GM15510 (cell line): ENCODE results near the gene TUT4.

ENCODE experiments used
- POLR2A ChIP-seq: IDR thresholded peaks from 3 replicates; pipeline ENCODE4 v1.6.1; 2011; ENCODE audit warnings: borderline replicate concordance; ENCODE audit not compliant: insufficient read length; ENCODE audit errors: extremely low read depth

Gene TUT4

GRCh38 chr1:52551507-52552235, 1.2 kb downstream of the TUT4 start:
- no peak for TF ChIP-seq POLR2A

GRCh38 chr1:52550447-52550846, 2.4 kb downstream of the TUT4 start:
- TF ChIP-seq POLR2A: no peak

GRCh38 chr1:52549267-52549666, 3.6 kb downstream of the TUT4 start:
- no peak for TF ChIP-seq POLR2A

GRCh38 chr1:52546852-52547251, 6.0 kb downstream of the TUT4 start:
- TF ChIP-seq POLR2A: no peak

- no peak for TF ChIP-seq POLR2A
Observed at GRCh38 chr1:52544665-52545525, 8.0 kb downstream of the TUT4 start.

GRCh38 chr1:52542085-52542688, 10.7 kb downstream of the TUT4 start:
- no peak for TF ChIP-seq POLR2A

- TF ChIP-seq POLR2A: no peak
Observed at GRCh38 chr1:52534928-52535764, 17.7 kb downstream of the TUT4 start.

- no peak for TF ChIP-seq POLR2A
Observed at GRCh38 chr1:52533713-52534112, 19.2 kb downstream of the TUT4 start.

GRCh38 chr1:52532731-52533327, 20.1 kb downstream of the TUT4 start:
- no peak for TF ChIP-seq POLR2A

- no peak for TF ChIP-seq POLR2A
Observed at GRCh38 chr1:52532247-52532646, 20.6 kb downstream of the TUT4 start.

GRCh38 chr1:52531249-52531872, 21.5 kb downstream of the TUT4 start:
- no peak for TF ChIP-seq POLR2A

GRCh38 chr1:52530563-52531144, 22.2 kb downstream of the TUT4 start:
- TF ChIP-seq POLR2A: no peak

- TF ChIP-seq POLR2A: no peak
Observed at GRCh38 chr1:52523376-52523775, 29.5 kb downstream of the TUT4 start.

GRCh38 chr1:52520148-52520547, 32.7 kb downstream of the TUT4 start:
- TF ChIP-seq POLR2A: no peak

GRCh38 chr1:52518962-52519361, 33.9 kb downstream of the TUT4 start:
- TF ChIP-seq POLR2A: no peak
